Stimulated activated CD8-positive, alpha-beta memory T cell treated with anti-CD3 and anti-CD28 coated beads, Interleukin-2, amount 100 ng/mL, for 1 hour (primary cell): ENCODE data around the gene CACNA1E.

Source experiments
- DNase-seq, 2 donors: peaks; one replicate each; pipeline ENCODE4 v3.0.0-alpha.2; 2020; ENCODE audit warnings: low read depth in 2 of 2

CACNA1E gene

DNA sequence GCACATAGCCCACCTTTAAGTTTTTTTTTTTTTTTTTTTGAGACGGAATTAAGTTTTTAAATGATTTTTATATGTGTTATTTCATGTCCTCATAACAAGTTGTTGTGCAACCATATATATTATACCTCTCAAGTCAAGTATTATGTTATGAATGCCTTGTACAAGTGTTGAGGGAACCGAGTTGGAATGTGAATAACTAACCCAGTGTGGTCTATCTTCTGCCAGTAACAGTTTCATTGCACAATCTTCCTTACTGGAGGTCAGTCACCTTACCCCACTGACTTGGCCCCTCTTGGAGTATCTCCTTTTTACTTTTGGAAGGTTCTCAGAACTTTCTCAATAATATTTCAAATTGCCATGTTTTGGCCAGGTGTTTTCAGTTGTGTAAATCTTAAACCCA, 201.9 kb downstream of the CACNA1E start:
- no peak for DNase-seq

DNA sequence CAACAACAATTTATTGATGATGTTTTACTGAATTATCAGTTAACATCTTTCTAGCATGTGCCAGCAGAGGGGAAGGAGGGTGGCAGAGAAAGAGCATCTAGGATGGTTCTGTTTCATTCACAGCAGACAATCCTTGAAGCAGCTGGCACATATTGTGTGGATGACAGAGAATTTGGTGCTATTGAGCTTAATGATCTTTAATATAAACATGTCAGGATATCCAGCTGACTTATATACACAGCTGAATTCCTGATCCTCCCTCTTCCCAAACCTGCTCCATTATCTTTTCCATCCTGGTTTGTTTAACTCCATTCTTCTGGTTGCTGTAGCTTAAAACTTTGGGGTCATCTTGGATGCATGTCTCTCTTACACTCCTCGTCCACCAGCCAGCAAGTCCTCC, 218.6 kb downstream of the CACNA1E start:
- DNase-seq: no peak

DNA sequence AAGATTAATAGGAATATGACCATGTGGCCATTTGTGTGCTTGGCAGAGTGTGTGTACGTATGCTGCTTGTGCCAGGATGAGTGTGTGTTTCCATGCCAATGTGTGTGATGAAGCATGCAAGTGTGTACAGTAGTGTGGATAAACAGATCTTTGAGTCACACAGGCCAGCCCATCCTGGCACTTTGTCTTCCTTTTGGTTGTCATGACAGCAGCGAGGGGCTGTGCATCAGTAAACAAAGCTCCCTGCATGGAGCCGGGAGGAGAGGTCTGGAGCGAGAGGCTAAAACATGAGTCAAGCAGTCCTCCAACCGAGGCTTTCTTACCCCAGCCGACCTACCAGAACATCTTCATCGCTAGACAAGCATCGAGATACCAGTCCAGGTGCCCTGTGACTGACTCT, 221.2 kb downstream of the CACNA1E start:
- DNase-seq: no peak

DNA sequence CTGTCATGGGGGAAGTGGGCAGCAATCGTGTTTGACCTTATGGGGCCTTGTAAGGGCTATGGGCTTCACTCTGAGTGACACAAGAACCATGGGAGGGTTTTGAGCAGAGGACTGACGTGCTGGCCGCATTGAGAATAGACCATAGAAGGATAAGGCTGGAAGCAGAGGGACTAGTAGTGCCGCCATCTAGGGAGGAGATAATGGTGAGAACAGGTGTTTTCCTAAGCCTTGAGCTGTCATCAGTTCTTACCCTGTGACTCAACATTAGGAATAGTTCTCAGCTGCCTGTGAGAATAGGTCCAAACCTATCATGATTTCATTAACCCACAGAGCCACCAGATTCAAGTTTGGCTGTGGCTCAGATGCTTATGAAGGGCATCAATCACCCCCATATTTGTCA, 228.5 kb downstream of the CACNA1E start:
- no peak for DNase-seq

GRCh38 chr1:181712711-181713110, 229.4 kb downstream of the CACNA1E start:
- DNase-seq: no peak

DNA sequence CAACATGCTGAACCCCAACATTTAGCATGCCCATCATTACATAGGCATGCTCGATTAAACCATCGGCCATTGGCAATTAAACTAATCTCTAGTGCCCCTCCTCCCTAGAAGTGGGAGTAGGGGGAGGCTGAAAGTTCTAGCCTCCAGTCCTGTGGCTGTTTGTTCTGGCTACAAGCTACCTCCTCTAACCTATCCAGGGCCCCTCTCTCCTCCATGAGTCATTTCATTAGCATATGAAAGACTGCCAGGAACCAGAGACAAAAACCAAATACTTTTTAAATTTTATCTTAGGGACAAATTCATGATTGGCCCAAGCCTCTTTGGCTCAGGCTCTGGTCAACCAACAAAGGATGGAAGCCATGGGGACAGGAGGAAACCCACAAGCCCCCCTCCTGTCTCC, 231.1 kb downstream of the CACNA1E start:
- no peak for DNase-seq

DNA sequence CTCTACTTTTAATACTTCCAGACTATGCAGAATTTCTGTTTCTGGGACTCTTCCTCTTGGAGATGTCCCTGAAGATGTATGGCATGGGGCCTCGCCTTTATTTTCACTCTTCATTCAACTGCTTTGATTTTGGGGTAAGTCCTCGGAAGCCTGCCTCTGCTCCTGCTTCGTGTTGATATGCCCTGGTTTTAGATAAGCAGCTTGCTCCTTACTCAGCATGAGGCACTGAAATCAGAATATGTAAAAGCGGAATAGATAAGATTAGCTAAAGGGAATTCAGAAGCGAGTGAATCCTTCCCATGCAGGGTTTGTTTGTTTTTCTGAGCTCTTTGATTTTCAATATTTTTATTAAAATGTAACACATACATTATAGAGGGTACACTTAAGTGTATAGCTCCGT, 234.7 kb downstream of the CACNA1E start:
- DNase-seq: no peak

DNA sequence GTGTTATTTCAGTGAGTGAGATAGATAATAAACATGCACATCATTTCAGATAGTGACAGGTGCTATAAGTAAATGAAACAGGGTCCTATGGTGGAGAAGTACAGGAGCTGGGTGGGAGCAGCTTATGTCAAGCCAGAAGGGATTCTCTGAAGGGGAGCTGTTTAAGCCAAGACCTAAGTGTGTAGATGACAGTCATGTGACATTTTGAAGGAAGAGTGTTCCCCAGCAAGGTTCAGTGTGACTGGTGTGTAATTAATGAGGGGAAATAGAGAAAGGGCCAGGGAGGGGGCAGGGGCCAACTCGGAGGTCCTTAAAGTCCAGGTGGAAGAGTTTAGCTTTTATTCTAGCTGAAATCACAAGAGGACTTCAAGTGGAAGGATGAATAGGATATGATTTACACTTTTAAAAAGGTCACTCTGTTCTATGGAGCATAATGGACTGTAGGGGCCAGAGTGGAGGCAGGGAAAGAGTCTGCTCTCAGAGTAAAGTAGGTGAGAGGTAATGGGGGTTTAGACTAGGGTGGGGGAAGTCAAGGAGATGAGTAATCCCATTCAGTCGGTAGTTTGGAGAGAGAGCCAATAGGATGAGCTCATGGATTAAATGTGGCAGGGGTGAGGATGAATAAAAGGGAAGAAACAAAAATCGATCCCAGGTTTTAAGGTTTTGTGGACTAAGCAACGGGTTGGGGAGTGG, 243.1 kb downstream of the CACNA1E start:
- no peak for DNase-seq

DNA sequence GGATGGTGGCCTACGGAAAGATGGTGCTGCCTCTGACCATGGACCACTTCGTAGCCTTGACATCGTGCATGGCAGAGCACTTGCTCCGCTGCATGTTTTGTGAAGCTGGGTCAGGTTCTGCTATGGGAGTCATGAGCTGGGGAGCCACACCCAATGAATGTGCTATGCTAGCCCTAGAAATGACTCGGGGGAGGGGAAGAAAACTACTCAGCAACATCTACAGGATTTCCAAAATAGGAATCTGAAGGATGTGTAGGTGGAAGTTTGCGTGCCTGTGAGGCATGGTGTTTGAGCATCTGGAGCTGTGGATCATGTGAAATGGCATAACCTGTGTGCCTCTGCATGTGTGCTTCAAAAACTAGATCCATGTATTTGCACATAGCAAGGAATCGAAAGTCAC, 247.3 kb downstream of the CACNA1E start:
- no peak for DNase-seq

DNA sequence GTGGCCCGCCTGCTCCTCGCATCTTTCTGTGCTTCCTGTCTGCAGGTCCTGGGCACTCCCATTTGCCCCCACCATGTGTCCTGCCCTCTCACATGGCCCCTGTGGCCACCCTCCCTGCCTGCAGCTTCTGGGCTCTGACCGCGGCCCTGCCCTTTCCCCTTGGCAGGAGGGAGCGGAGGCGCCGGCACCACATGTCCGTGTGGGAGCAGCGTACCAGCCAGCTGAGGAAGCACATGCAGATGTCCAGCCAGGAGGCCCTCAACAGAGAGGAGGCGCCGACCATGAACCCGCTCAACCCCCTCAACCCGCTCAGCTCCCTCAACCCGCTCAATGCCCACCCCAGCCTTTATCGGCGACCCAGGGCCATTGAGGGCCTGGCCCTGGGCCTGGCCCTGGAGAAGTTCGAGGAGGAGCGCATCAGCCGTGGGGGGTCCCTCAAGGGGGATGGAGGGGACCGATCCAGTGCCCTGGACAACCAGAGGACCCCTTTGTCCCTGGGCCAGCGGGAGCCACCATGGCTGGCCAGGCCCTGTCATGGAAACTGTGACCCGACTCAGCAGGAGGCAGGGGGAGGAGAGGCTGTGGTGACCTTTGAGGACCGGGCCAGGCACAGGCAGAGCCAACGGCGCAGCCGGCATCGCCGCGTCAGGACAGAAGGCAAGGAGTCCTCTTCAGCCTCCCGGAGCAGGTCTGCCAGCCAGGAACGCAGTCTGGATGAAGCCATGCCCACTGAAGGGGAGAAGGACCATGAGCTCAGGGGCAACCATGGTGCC, 249.1 kb downstream of the CACNA1E start:
- DNase-seq: no peak

- DNase-seq: no peak
These were observed 250.2 kb downstream of the CACNA1E start for GRCh38 chr1:181733486-181733885.

DNA sequence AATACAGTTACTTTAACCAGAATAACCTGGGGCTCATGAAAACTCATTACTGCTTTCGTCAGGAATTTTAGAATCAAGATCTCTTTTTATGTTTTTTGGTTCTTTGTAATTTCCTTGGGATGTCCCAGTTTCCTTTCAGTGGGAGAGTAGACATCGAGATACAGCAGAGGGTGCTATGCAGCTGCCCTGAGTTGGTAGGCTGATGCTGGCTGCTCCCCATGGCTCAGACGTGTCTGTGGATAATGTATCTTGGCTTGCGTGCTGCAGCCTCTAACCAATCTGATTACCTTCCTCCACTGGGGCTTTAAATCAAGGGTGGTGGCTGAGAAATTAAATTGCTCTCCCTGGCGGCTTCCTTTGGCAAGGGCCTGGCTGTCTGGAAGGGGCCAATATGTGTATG, 253.7 kb downstream of the CACNA1E start:
- no peak for DNase-seq

DNA sequence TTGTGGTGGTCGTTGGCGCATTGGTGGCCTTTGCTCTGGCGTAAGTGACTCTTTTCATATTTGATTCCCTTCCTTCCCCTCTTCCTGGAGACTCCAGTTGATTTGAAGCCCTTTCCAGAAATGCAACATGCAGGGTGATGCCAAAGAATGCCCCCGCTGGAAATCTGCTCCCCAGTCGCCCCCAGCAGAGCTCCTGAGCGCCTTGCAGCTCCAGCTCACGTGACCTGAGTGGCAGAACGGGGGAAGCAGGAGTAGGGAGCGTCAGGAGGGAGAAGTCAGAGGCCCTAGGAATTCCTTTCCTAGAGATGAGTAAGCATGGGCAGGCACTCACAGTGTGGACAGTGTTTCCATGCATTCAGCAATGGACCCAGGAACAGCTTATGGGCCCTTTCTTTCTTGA, 255.9 kb downstream of the CACNA1E start:
- no peak for DNase-seq

DNA sequence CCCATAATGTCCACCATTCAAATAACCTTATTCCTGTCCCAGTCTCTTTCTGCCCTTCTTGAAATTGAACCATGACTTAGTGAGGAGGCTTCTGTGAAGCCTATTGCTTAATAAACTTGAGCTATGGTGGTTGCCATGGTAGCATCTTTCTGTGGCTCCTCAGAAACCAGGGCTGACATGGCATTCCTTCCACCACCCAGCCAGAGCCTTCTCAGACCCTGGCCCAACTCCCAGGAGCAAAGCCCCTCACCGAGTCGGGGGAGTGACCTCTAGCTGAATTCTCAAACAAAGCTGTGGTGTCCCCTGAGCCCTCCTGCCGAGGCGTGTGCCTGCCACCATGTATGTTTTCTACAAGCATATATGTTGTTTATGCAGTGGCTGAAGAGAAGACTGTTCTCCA, 259.1 kb downstream of the CACNA1E start:
- no peak for DNase-seq

DNA sequence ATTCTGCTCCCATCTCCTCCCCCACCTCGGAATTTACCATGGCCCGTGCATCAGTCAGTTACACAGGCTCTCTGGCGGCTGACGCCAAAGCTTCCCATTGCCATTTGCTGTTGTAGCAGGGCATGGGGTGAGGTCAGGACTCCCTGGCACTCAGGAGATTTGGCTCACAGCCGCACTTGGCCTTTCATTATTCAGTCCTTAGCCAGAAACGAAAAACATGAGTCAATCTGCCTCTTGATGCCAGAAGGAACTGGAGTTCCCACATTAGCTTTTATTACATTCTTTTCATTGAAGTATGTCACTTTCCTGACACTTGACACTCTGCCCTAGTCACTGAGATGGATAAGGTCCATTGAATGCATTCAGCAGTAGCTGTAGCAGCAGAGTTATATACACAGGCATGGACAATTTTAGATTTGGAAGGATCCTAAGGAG, 260.6 kb downstream of the CACNA1E start:
- no peak for DNase-seq

GRCh38 chr1:181746224-181746623, 262.9 kb downstream of the CACNA1E start:
- DNase-seq: no peak

DNA sequence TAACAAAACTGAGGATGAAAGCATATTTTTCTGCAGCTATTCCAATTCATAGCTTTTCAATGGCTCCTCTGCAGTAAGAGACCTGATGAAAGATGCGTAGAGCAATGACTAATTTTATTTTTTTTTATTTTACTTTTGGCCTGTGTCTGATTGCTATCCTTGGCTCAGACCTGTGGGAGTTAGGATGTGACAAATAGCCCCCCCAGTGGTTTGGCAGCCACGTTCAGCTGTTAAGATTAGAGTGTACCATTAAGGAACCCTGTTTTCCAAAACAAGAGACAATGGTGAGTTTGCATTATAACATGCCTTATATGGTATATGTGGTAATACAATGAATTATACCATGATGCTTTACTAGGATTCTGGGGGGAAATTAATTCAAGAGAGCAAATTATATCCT, 264.7 kb downstream of the CACNA1E start:
- DNase-seq: no peak

- DNase-seq: no peak
These were observed 270.8 kb downstream of the CACNA1E start for GRCh38 chr1:181754103-181754502.

- DNase-seq: no peak
These were observed 276.2 kb downstream of the CACNA1E start for GRCh38 chr1:181759481-181759880.

DNA sequence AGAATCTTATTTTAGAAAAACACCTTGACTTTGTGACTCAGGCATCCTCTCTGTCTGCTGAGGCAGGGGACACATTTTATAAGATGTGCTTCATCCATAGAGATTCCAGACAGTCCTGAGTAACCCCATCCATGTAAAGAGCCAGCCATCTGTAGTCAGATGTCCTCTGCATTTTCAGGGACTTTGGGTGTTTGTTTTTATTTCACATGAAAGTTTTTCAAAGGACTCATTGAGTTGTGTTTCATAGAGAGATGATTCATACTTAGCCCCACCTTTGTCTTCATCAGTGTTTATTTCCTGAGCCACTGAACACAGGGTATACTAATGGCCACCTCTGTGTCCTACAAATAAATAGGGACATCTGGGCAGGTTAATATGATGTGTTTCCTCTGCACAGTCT, 280.4 kb downstream of the CACNA1E start:
- DNase-seq: no peak

DNA sequence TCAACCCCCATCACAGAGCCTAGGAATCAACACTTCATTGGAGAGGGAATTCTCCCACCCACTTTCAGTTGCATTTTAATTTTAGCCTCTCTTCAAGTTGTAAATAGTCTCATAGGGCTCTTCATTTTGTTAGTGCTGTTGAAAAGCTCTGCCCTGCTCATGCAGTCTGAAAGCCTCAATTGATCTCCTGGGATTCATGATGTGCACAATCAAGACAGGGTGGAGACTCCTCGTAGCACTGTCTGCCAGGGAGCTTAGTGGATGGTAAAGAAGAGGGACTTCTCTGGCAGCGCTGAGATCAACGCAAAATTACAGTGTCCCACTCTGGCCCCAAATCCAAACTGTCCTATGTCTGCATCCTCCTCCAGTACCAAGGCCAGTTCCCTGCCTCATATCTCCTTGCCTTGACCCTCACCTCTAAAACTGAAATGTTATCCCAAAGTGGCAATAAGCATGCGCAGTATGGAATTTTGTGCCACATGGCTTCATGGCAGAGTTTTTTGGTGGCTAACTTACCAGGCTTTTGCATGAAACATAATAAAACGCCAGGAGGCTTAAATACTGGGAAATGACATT, 282.2 kb downstream of the CACNA1E start:
- no peak for DNase-seq

- DNase-seq: no peak
These were observed 283.8 kb downstream of the CACNA1E start for GRCh38 chr1:181767001-181767708.
